Measurements from ENCODE around the gene NRL. TPM values are rescaled to one million over a fixed set of nuclear protein-coding genes. Genes with fewer than 3 reads are reported as not detected.

NRL gene
- total and polyA plus RNA-seq, 7 donors, result 1.2 to 5.1 (median 2.4) TPM

DNA sequence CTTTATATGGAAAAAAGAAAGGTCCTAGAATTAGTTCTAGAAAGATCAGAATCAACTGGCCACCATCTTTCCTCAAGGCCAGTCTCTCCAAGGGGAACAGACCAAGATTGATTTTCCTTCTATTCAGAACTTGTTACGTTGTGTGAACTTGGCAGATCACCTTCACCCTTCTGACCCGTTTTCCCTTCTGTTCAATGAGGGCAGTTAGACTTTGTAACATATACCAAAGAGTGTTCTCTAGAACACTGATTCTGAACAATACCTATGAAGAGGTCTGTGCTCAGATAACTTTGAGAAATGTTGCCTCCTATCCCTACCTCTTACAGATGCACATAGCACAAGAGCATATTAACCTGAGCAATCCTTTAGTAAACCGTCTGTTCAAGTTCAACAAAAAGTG, 31.3 kb downstream of the NRL start:
- H3K36me3 ChIP-seq (ENCODE audit: insufficient read depth in 1 of 2, low read depth in 1 of 2), result no peaks in the 10 kb centered on the region
- no peak overlapping the region for H3K4me3 ChIP-seq
- DNase-seq (no peak), ATAC-seq (no peak)
- H3K9me3 ChIP-seq, result no peaks in the 10 kb centered on the region
- H3K4me1 ChIP-seq, result peaks cover 5% of the 10 kb centered on the region
- intact Hi-C loops (cut with DNase I), result no loop called here
- TF ChIP-seq, protein P1, sequence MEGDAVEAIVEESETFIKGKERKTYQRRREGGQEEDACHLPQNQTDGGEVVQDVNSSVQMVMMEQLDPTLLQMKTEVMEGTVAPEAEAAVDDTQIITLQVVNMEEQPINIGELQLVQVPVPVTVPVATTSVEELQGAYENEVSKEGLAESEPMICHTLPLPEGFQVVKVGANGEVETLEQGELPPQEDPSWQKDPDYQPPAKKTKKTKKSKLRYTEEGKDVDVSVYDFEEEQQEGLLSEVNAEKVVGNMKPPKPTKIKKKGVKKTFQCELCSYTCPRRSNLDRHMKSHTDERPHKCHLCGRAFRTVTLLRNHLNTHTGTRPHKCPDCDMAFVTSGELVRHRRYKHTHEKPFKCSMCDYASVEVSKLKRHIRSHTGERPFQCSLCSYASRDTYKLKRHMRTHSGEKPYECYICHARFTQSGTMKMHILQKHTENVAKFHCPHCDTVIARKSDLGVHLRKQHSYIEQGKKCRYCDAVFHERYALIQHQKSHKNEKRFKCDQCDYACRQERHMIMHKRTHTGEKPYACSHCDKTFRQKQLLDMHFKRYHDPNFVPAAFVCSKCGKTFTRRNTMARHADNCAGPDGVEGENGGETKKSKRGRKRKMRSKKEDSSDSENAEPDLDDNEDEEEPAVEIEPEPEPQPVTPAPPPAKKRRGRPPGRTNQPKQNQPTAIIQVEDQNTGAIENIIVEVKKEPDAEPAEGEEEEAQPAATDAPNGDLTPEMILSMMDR (IDR thresholded peaks at IDR 0.05), result no peak
- WGBS, 3 donors, result 87 to 94% (median 93%) methylated on average over 3 of the region's 3 CpGs
- no peaks in the 10 kb centered on the region for H3K27me3 ChIP-seq (ENCODE audit: insufficient read depth in 3 of 3, low read length in 2 of 3)
- no peak overlapping the region for H3K27ac ChIP-seq

DNA sequence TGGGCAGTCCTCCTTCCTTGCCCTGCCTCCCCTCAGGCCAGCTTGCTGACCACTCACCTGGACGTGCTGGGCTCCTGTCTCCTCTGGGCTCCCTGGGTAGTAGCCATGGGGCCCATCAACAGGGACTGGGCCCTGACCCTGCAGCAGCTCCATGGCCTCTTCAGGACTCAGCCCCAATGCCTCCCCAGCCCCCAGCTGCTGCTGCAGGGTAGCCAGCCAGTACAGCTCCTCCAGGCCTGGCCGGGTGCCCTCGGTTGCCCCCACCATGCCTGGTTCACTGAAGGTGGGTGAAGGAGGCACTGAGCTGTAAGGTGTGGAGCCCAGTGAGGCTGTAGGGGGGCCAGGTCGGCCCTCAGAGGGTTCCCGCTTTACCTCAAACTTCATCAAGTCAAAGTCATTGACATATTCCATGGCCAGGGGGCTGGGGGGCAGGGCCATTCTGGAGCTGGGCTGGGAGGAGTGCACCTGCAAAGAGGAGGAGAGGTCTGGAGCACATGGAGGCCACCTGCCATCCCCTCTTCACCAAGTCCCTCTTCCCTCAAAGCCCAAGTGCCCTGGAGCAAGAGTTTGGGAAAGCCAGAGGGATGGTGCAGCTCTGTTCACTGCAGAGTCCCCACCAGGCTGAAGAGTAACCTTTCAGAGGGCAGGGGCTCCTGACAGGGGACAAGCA, 32.2 kb downstream of the NRL start:
- 92 to 97% (median 95%) methylated on average over 5 of the region's 5 CpGs for WGBS, 3 donors
- no peak for ATAC-seq
- intact Hi-C loops (cut with DNase I), result no loop called here

DNA sequence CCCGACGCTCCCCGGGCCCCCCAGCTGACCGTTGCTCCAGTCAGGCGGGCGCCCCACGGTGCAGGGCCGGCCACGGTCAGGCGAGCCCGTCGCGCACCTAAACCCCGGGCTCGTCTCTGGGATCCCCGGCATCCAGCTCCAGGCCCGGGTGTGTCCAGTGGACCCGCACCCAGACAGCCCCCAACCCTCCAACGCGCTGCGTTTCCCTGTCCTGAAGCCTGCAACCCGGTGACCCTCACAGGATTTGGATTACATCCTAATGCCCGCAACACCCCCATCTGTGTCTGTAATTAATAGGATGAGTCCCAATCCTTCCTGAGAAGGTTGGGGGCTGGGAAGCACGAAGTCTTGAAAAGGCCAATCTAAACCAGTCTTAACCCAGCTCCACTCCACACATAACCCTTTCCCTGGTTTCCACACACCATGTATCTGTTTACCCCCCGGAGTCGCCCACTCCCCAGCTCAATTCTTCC, 33.0 kb downstream of the NRL start:
- 28 to 41% (median 29%) methylated on average over 23 to 26 of the region's 26 CpGs for WGBS, 3 donors
- peak in 1 of 4 donors; percentile 3 for ATAC-seq
- Histone ChIP-seq H3K4me1 (peaks cover 5% of the 10 kb centered on the region), H3K4me3 (peak overlapping the region; percentile 77), H3K36me3 (ENCODE audit: insufficient read depth in 1 of 2, low read depth in 1 of 2) (no peaks in the 10 kb centered on the region), H3K9me3 (no peaks in the 10 kb centered on the region), H3K27me3 (ENCODE audit: insufficient read depth in 3 of 3, low read length in 2 of 3) (no peaks in the 10 kb centered on the region), H3K27ac (no peak overlapping the region)
- DNase-seq, result peak in 1 of 2 donors; percentile 44
- TF ChIP-seq, protein P1 (IDR thresholded peaks at IDR 0.05), result no peak
- intact Hi-C loops (cut with DNase I), result no loop called here

More for the DNA sequence above, 32.2 kb downstream of the NRL start:
- H3K4me1 ChIP-seq, result peaks cover 5% of the 10 kb centered on the region
- no peaks in the 10 kb centered on the region for H3K36me3 ChIP-seq (ENCODE audit: insufficient read depth in 1 of 2, low read depth in 1 of 2)
- no peaks in the 10 kb centered on the region for H3K9me3 ChIP-seq
- H3K27ac ChIP-seq, result no peak overlapping the region
- TF ChIP-seq, protein P1 (IDR thresholded peaks at IDR 0.05), result no peak
- peak in 1 of 2 donors; percentile 28 for DNase-seq
- no peaks in the 10 kb centered on the region for H3K27me3 ChIP-seq (ENCODE audit: insufficient read depth in 3 of 3, low read length in 2 of 3)
- no peak overlapping the region for H3K4me3 ChIP-seq

DNA sequence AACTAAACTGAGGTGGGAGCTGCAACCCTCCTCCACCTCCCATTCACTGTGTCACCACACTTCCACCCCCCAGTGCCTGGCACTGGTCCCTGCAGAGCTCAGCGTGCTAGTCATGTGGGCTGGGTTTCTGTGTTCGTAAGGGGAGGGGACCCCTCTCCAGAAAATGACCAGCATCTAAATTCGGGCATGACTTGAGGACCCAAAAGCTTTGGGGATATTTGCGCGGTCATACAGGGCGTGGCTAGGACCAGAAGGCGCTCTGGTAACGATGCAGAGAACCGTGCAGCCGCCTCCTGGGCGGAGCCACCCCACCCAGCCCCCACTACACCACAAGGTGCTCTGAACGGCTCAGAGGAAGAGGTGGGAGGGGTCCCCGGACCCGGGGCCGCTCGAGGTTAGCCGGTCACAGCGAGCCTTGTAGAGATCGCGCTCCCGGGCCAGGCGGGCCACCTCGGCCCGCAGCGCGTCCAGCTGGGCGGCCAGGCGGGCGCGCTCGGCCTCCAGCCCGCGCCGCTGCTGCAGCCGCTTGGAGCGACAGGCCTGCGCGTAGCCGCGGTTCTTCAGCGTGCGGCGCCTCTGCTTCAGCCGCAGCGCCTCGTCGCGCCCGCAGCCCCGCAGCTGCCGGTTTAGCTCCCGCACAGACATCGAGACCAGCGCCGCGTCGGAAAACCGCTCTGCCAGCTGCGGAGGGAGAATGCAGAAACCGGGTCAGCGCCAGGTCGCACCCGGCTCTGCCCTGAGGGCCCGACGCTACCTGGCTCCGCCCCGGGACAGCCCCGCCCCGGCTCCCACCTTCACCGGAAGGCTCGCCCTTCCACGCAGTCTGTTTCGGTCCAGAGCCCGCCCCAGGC, 33.6 kb downstream of the NRL start:
- no peak overlapping the region for H3K27ac ChIP-seq
- peak overlapping the region; percentile 77 for H3K4me3 ChIP-seq
- H3K27me3 ChIP-seq (ENCODE audit: insufficient read depth in 3 of 3, low read length in 2 of 3), result no peaks in the 10 kb centered on the region
- DNase-seq (peak; percentile 41 to 69), ATAC-seq (peak; percentile 65 to 83 (median 76))
- TF ChIP-seq, protein P1 (IDR thresholded peaks at IDR 0.05), result no peak
- intact Hi-C loops (cut with DNase I), result no loop called here
- 0 to 1% (median 0%) methylated on average over 41 to 74 of the region's 74 CpGs for WGBS, 3 donors
- peaks cover 5% of the 10 kb centered on the region for H3K4me1 ChIP-seq
- no peaks in the 10 kb centered on the region for H3K36me3 ChIP-seq (ENCODE audit: insufficient read depth in 1 of 2, low read depth in 1 of 2)
- H3K9me3 ChIP-seq, result no peaks in the 10 kb centered on the region
